ENCODE results near the gene STIL.
"Not testable (repeated sequence)": the region's sequence is repeated elsewhere in the genome, so short reads cannot be mapped to it uniquely, and the experiment has no call there.

STIL gene

GRCh38 chr1:47219590-47220220, 94.2 kb downstream of the STIL start:
- DNase-seq (ENCODE audit: low spot score) = no peak

GRCh38 chr1:47219001-47219400, 94.9 kb downstream of the STIL start:
- DNase-seq (ENCODE audit: low spot score) = no peak

GRCh38 chr1:47216278-47217059, 97.5 kb downstream of the STIL start:
- no peak for DNase-seq (ENCODE audit: low spot score)

GRCh38 chr1:47215713-47216112, 98.2 kb downstream of the STIL start:
- no peak for DNase-seq (ENCODE audit: low spot score)

GRCh38 chr1:47214549-47214948, 99.4 kb downstream of the STIL start:
- no peak for DNase-seq (ENCODE audit: low spot score)

GRCh38 chr1:47213230-47213963, 100.5 kb downstream of the STIL start:
- DNase-seq (ENCODE audit: low spot score) = no peak

- no peak for DNase-seq (ENCODE audit: low spot score)
Measured at GRCh38 chr1:47212636-47213229, 101.2 kb downstream of the STIL start.

GRCh38 chr1:47211796-47212269, 102.1 kb downstream of the STIL start:
- no peak for DNase-seq (ENCODE audit: low spot score)

- DNase-seq (ENCODE audit: low spot score) = no peak
Measured at GRCh38 chr1:47210666-47211065, 103.3 kb downstream of the STIL start.

- DNase-seq (ENCODE audit: low spot score) = no peak
Measured at GRCh38 chr1:47209725-47210325, 104.1 kb downstream of the STIL start.

- no peak for DNase-seq (ENCODE audit: low spot score)
Measured at GRCh38 chr1:47209091-47209490, 104.9 kb downstream of the STIL start.

GRCh38 chr1:47208374-47208850, 105.5 kb downstream of the STIL start:
- no peak for DNase-seq (ENCODE audit: low spot score)

- no peak for DNase-seq (ENCODE audit: low spot score)
Measured at GRCh38 chr1:47207803-47208373, 106.1 kb downstream of the STIL start.

GRCh38 chr1:47205918-47206317, 108.0 kb downstream of the STIL start:
- no peak for DNase-seq (ENCODE audit: low spot score)

- DNase-seq (ENCODE audit: low spot score) = not testable (repeated sequence)
Measured at GRCh38 chr1:47203504-47203903, 110.4 kb downstream of the STIL start.

- DNase-seq (ENCODE audit: low spot score) = no peak
Measured at GRCh38 chr1:47201179-47201578, 112.8 kb downstream of the STIL start.

Data from kidney capillary endothelial cell (primary cell).